ENCODE measurements around the gene STAT5B.
"Not testable (repeated sequence)": the region's sequence is repeated elsewhere in the genome, so short reads cannot be mapped to it uniquely, and the experiment has no call there.

The STAT5B gene

GRCh38 chr17:42306385-42306667, 30.1 kb upstream of the STAT5B start:
- no peaks in the 10 kb centered on the region for H3F3A ChIP-seq (ENCODE audit: insufficient read depth)
- H2AFZ ChIP-seq (ENCODE audit: low read depth, low read length, severe bottlenecking): no peak overlapping the region
- no peaks in the 10 kb centered on the region for H4K20me1 ChIP-seq (ENCODE audit: low read depth, low read length)
- H3K79me2 ChIP-seq (ENCODE audit: insufficient read depth, low read length): no peaks in the 10 kb centered on the region
- no peaks in the 10 kb centered on the region for H3K27me3 ChIP-seq (ENCODE audit: low read length)
- H3K36me3 ChIP-seq (ENCODE audit: low read length): no peaks in the 10 kb centered on the region
- H3K9ac ChIP-seq (ENCODE audit: low read length): no peak overlapping the region
- TF ChIP-seq CTCF (IDR thresholded peaks at IDR 0.05; ENCODE audit: insufficient read depth, low read length, poor library complexity, severe bottlenecking): no peak
- no peak for TF ChIP-seq EZH2phosphoT487 (conservative IDR thresholded peaks at IDR 0.05; ENCODE audit: low read length)
- H3K9me2 ChIP-seq (replicated peaks; ENCODE audit: insufficient read depth, low read length): no peaks in the 10 kb centered on the region
- H3K9me3 ChIP-seq (ENCODE audit: insufficient read depth, low read length): no peaks in the 10 kb centered on the region
- no peak overlapping the region for H3K4me3 ChIP-seq (ENCODE audit: insufficient read depth, low read length, poor library complexity, severe bottlenecking)
- no peak overlapping the region for H3K4me2 ChIP-seq (ENCODE audit: low read depth, low read length, poor library complexity, severe bottlenecking)
- no peak overlapping the region for H3K27ac ChIP-seq (ENCODE audit: low read depth, low read length)

GRCh38 chr17:42305543-42306384, 29.6 kb upstream of the STAT5B start:
- Histone ChIP-seq H3K79me2 (ENCODE audit: insufficient read depth, low read length) (no peaks in the 10 kb centered on the region), H3K36me3 (ENCODE audit: low read length) (no peaks in the 10 kb centered on the region), H3K9me3 (ENCODE audit: insufficient read depth, low read length) (no peaks in the 10 kb centered on the region), H3K27me3 (ENCODE audit: low read length) (no peaks in the 10 kb centered on the region), H3K4me2 (ENCODE audit: low read depth, low read length, poor library complexity, severe bottlenecking) (no peak overlapping the region), H3K9me2 (replicated peaks; ENCODE audit: insufficient read depth, low read length) (no peaks in the 10 kb centered on the region), H3K27ac (ENCODE audit: low read depth, low read length) (no peak overlapping the region), H3K4me3 (ENCODE audit: insufficient read depth, low read length, poor library complexity, severe bottlenecking) (no peak overlapping the region), H3K9ac (ENCODE audit: low read length) (no peak overlapping the region), H3F3A (ENCODE audit: insufficient read depth) (no peaks in the 10 kb centered on the region), H2AFZ (ENCODE audit: low read depth, low read length, severe bottlenecking) (no peak overlapping the region), H4K20me1 (ENCODE audit: low read depth, low read length) (no peaks in the 10 kb centered on the region)
- TF ChIP-seq CTCF (IDR thresholded peaks at IDR 0.05; ENCODE audit: insufficient read depth, low read length, poor library complexity, severe bottlenecking) (no peak), EZH2phosphoT487 (conservative IDR thresholded peaks at IDR 0.05; ENCODE audit: low read length) (no peak)

- not testable (repeated sequence) for H3K27ac ChIP-seq (ENCODE audit: low read depth, low read length); H3K27me3 ChIP-seq (ENCODE audit: low read length); H2AFZ ChIP-seq (ENCODE audit: low read depth, low read length, severe bottlenecking); H3F3A ChIP-seq (ENCODE audit: insufficient read depth); H3K79me2 ChIP-seq (ENCODE audit: insufficient read depth, low read length); H3K4me2 ChIP-seq (ENCODE audit: low read depth, low read length, poor library complexity, severe bottlenecking); H3K9me2 ChIP-seq (replicated peaks; ENCODE audit: insufficient read depth, low read length); H4K20me1 ChIP-seq (ENCODE audit: low read depth, low read length); H3K36me3 ChIP-seq (ENCODE audit: low read length); H3K9me3 ChIP-seq (ENCODE audit: insufficient read depth, low read length); H3K9ac ChIP-seq (ENCODE audit: low read length); H3K4me3 ChIP-seq (ENCODE audit: insufficient read depth, low read length, poor library complexity, severe bottlenecking)
These were observed 28.8 kb upstream of the STAT5B start for GRCh38 chr17:42305031-42305330.

GRCh38 chr17:42304187-42305030, 28.2 kb upstream of the STAT5B start:
- H3K27ac ChIP-seq (ENCODE audit: low read depth, low read length): no peak overlapping the region
- H3K27me3 ChIP-seq (ENCODE audit: low read length): no peaks in the 10 kb centered on the region
- H3K79me2 ChIP-seq (ENCODE audit: insufficient read depth, low read length): no peaks in the 10 kb centered on the region
- H3F3A ChIP-seq (ENCODE audit: insufficient read depth): no peaks in the 10 kb centered on the region
- no peaks in the 10 kb centered on the region for H3K9me3 ChIP-seq (ENCODE audit: insufficient read depth, low read length)
- H2AFZ ChIP-seq (ENCODE audit: low read depth, low read length, severe bottlenecking): no peak overlapping the region
- no peaks in the 10 kb centered on the region for H3K9me2 ChIP-seq (replicated peaks; ENCODE audit: insufficient read depth, low read length)
- no peaks in the 10 kb centered on the region for H3K36me3 ChIP-seq (ENCODE audit: low read length)
- no peak overlapping the region for H3K4me3 ChIP-seq (ENCODE audit: insufficient read depth, low read length, poor library complexity, severe bottlenecking)
- H4K20me1 ChIP-seq (ENCODE audit: low read depth, low read length): no peaks in the 10 kb centered on the region
- no peak for TF ChIP-seq CTCF (IDR thresholded peaks at IDR 0.05; ENCODE audit: insufficient read depth, low read length, poor library complexity, severe bottlenecking)
- TF ChIP-seq EZH2phosphoT487 (conservative IDR thresholded peaks at IDR 0.05; ENCODE audit: low read length): no peak
- no peak overlapping the region for H3K4me2 ChIP-seq (ENCODE audit: low read depth, low read length, poor library complexity, severe bottlenecking)
- no peak overlapping the region for H3K9ac ChIP-seq (ENCODE audit: low read length)
